CD4-positive, alpha-beta T cell treated with Interleukin-17A for 4 hours (primary cell): ENCODE measurements around the gene ABCC6.
"Not testable (repeated sequence)": the region's sequence is repeated elsewhere in the genome, so short reads cannot be mapped to it uniquely, and the experiment has no call there.

Source experiments
- DNase-seq: peaks from one replicate; pipeline ENCODE4 v3.0.0-alpha.2; 2020; ENCODE audit warnings: mixed read lengths

Gene ABCC6

DNA sequence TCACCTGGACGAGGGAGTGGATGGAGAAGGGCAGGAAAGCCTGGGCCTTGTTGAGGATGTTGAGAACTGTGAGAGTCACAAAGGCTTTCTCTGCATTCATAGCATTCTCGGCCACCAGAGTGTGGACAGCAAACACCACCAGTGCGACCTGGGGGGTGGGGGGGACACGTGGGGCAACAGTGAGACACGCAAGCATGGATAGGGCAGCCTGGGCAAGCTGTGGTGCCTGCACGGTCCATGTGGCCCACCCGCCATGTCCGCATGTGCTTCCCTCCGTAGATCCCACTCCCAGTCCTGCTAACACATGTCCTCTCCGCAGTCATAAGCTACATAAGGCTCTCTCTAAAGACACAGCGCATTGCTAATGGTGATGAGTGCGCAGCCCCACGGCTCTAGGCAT lies 34.5 kb downstream of the ABCC6 start:
- no peak for DNase-seq

- no peak for DNase-seq
Observed at GRCh38 chr16:16186820-16187219, 36.5 kb downstream of the ABCC6 start.

DNA sequence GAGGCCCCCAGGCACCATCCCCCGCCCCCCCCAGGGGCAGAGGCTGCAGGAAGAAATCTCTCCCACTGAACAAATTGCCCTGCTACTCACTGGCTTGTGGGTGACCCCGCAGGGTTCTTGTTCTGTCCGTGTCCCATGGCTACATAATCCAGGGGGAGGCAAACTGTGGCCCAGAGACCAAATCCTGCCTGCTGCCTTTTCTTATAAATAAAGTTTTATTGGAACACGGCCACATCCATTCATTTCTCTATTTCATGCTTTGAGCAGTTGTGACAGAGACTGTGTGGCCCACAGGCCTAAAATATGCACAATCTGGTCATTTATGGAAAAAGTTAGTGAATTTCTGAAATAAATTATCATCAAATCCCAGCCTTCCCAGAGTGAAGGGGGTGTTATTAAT lies 38.2 kb downstream of the ABCC6 start:
- DNase-seq: no peak

DNA sequence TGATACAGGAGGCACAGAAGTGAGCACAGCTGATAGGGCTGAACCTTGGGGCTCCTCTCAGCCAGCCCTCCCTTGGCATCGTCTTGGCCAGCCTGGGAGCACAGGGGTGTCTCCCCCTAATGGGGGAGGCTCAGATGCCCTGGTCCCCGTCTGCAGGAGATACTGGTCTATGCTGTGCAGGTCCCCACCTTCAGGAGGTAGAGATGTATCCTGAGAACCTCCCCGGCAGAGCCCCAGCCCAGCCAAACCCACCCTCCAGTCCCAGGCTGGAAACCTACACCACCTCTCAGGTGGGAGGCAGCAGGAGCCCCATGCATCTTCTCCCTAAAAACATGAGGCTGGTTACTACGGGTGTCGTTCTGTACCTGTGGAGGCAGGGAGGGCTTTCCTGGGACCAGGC lies 38.7 kb downstream of the ABCC6 start:
- no peak for DNase-seq

GRCh38 chr16:16183562-16183961 lies 39.7 kb downstream of the ABCC6 start:
- DNase-seq: no peak

DNA sequence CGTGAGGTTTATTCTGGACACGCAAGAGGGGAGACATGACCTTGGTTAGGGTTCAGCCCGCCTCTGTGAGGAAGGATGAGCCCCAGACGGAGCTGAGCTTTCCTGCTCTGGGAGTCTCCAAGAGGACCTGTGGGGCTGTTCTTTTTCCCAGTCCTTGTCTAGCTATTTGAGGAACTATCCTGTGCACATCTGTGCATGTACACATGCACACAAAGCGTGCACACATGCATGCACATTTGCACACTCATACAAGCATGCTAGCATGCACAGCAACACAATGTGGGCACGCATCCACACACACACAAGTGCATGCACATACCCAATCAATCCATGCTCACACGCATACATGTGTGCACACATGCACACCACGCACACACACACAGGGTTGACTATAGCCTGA lies 40.4 kb downstream of the ABCC6 start:
- no peak for DNase-seq

DNA sequence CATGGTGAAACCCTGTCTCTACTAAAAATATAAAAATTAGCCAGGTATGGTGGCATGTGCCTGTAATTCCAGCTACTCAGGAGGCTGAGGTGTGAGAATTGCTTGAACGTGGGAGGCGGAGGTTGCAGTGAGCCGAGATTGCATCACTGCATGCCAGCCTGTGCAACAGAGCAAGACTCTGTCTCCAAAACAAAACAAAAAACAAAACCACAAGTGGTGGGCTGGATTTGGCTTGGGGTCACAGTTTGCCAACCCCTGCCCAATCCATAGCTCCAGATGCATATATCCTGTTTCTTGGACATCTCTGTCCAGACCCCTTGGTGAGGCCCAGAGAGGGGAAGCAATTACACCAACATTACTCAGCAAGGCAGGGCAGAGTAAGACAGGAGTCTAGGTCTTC lies 41.5 kb downstream of the ABCC6 start:
- DNase-seq: not testable (repeated sequence)

- DNase-seq: no peak
Observed at GRCh38 chr16:16178455-16179162, 44.7 kb downstream of the ABCC6 start.

GRCh38 chr16:16176328-16176727 lies 47.0 kb downstream of the ABCC6 start:
- no peak for DNase-seq

DNA sequence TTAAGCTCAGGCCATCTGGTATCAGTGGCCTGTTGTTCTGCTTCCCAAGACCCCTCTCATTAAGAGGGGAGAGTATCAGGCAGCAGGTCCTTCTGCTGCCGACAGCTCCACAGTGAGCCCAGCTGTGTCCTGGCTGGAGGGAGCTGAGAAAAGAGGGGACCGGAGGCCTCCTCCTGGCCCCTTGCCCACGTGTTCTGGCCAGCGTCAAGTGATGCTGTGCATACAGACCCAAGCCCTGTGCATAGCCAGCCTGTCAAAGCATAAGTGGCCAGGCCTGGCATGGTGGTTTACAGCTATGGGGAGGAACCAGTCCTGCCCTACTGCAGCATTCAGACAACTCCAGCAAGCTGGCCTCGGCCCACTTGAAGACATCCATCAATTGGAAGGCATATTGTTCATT lies 48.0 kb downstream of the ABCC6 start:
- no peak for DNase-seq

DNA sequence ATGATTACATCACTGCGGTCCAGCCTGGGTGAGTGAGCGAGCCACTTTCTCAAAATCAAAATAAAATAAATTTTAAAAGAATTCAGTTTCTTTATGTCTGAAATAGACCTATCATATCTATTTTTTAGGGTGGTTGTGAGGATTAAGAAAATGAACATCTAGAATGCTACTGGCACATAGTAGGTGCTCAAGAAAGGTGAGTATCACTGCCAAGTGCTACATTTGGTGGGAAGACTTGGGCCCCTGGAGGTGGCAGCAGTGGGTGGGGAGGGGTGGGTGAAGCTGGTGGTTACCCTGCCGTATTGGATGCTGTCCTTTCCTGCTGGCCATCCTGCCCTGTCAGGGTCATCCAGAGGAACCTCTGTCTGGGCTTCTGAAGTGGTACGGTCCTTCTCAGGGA lies 50.3 kb downstream of the ABCC6 start:
- DNase-seq: no peak

- no peak for DNase-seq
Observed at GRCh38 chr16:16171332-16171919, 51.9 kb downstream of the ABCC6 start.

GRCh38 chr16:16169615-16170014 lies 53.7 kb downstream of the ABCC6 start:
- DNase-seq: no peak

- DNase-seq: no peak
Observed at GRCh38 chr16:16168431-16168830, 54.9 kb downstream of the ABCC6 start.

GRCh38 chr16:16167927-16168326 lies 55.4 kb downstream of the ABCC6 start:
- DNase-seq: no peak

DNA sequence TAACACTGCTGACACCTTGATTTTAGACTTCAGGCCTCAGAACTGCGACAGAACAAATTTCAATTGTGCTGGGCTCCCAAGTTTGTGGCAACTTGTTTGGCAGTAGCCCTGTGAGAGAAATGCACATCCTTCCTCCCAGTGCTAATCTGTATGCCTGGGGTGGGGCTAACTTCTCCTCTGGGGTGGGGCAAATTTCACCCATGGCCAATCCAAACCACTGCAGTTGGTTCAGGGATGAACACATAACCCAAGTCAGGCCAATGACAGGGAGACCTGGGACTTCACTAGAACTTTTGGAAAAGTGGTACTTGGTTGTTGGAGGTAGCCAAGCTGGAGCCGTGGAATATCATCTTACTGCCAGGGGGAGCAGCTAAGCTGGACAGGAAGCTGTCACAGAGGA lies 56.3 kb downstream of the ABCC6 start:
- no peak for DNase-seq

DNA sequence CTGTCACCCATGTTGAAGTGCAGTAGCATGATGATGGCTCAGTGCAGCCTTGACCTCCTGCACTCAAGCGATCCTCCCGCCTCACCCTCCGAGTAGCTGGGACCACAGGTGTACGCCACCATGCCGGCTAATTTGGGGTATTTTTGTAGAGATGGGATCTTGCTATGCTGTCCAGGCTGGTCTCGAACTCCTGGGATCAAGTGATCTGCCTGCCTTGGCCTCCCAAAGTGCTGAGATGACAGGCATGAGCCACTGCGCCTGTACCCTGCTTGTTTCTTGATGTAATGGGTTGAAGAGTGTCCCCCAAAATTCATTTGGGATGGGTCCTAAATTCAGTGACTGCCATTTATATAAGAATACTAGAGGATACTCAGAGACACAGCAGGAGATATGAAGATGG lies 57.2 kb downstream of the ABCC6 start:
- no peak for DNase-seq

DNA sequence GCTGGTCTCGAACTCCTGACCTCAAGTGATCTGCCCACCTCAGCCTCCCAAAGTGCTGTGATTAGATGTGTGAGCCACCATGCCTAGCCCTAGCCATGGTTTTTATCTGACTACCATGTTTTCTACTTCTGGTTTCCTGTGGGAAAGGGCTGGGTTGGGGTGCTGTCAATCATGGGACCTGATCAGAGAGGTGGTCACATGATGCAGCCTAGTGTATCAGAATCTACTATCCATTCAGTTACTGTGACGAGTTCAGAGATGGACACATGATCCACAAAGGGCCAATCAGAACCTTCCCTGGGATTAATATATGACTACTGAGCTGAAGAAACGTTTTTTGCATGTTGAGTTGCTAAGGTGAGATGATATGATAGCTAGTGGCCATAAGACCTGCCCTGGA lies 59.1 kb downstream of the ABCC6 start:
- no peak for DNase-seq

GRCh38 chr16:16163571-16163970 lies 59.7 kb downstream of the ABCC6 start:
- no peak for DNase-seq

- no peak for DNase-seq
Observed at GRCh38 chr16:16163109-16163508, 60.2 kb downstream of the ABCC6 start.

DNA sequence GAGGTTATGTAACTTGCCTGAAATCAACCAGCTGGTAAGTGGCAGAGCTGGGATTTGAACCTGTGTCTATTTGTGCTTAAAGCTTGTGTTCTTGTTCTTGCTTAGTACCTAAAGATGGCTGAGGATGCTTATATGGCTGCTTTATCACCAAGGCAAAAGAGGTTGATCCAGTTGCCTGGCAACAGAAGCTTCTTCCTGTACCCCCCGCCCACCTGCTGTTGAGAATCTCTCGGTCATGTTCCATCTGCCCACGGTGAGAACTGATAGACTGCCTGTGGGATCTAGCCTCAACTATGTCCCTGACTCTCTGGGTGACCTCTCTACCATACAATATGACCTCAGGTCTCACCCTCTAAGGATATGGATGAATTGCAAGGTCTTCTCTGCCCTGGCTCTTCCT lies 60.7 kb downstream of the ABCC6 start:
- no peak for DNase-seq

DNA sequence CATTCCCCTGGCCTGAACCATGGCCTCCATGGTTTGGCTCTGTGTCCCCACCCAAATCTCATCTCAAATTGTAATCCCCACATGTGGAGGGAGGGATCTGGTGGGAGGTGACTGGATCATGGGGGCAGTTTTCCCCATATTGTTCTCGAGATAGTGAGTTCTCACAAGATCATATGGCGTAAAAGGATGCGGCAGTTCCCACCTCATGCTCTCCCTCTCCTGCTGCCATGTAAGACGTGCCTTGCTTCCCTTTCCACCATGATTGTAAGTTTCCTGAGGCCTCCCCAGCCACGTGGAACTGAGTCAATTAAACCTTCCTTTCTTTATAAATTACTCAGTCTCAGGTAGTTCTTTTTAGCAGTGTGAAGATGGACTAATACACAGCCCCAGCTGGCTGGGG lies 61.5 kb downstream of the ABCC6 start:
- DNase-seq: not testable (repeated sequence)

GRCh38 chr16:16161319-16161718 lies 62.0 kb downstream of the ABCC6 start:
- no peak for DNase-seq

DNA sequence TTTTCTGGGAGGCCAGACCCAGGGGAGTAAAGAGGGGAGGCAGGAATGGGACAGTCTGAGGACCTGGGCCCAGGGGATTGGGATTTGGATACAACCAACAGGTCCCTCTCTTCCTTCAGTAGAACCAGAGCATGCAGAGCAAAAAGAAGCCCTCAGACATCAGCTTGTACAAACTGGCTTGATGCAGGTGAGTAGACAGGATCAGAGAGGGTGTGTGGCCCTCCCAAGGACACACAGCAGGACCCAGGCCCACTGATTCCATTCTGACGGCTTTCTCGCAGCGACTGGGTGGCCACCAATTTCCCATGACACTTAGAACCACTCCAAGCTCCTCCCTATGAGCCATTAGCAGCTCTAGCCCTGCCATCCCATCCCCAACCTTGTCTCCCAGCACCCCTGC lies 63.6 kb downstream of the ABCC6 start:
- no peak for DNase-seq

DNA sequence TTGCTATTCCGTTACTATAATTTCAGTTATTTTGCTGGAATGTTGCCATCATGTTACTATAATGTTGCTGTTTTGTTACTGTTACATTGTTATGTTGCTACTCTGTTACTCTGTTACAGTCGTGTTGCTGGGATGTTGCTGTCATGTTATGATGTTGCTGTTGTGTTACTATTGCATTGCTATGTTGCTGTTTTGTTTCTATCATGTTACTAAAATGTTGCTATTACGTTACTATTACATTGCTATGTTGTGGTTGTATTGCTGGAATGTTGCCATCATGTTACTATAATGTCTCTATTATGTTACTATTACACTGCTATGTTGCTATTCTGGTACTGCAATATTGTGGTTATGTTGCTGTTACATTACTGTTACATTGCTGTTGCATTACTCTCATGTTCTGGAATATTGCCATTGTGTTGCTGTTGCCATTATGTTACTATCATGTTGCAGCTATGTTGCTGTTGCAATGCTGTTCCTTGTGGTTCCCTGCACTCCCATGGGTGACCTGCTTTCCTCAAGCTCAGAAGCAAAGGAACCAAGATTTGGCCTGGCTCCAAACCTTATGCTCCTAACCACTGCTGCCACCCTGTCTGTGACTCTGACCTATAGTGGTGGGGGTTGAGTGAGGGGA lies 64.4 kb downstream of the ABCC6 start:
- no peak for DNase-seq
